ENCODE measurements around the gene FAM72D.
"Not testable (repeated sequence)": the region's sequence is repeated elsewhere in the genome, so short reads cannot be mapped to it uniquely, and the experiment has no call there.

- not testable (repeated sequence) for TF ChIP-seq CTCF, POLR2A (IDR thresholded peaks at IDR 0.05)
These were observed 7.5 kb downstream of the FAM72D start for GRCh38 chr1:145103294-145103693.
